ENCODE results near the gene COX7A2L.
"Not testable (repeated sequence)": the region's sequence is repeated elsewhere in the genome, so short reads cannot be mapped to it uniquely, and the experiment has no call there.

COX7A2L gene

GRCh38 chr2:42350434-42351063 is 10.5 kb downstream of the COX7A2L start:
- no peak overlapping the region for H3K4me3 Mint-ChIP-seq
- no peak overlapping the region for H3K27ac Mint-ChIP-seq
- no peaks in the 10 kb centered on the region for H3K9me3 Mint-ChIP-seq
- ATAC-seq (no peak), DNase-seq (no peak)
- no peaks in the 10 kb centered on the region for H3K27me3 Mint-ChIP-seq
- peaks cover 21% of the 10 kb centered on the region for H3K4me1 Mint-ChIP-seq

GRCh38 chr2:42348113-42348805 is 12.8 kb downstream of the COX7A2L start:
- ATAC-seq = no peak
- H3K9me3 Mint-ChIP-seq = no peaks in the 10 kb centered on the region
- no peak overlapping the region for H3K4me3 Mint-ChIP-seq

GRCh38 chr2:42347518-42347917 is 13.5 kb downstream of the COX7A2L start:
- peaks cover 13% of the 10 kb centered on the region for H3K4me1 Mint-ChIP-seq
- not testable (repeated sequence) for H3K27ac Mint-ChIP-seq, H3K27me3 Mint-ChIP-seq, DNase-seq, ATAC-seq, H3K9me3 Mint-ChIP-seq, H3K4me3 Mint-ChIP-seq

More at GRCh38 chr2:42348113-42348805, 12.8 kb downstream of the COX7A2L start:
- DNase-seq = no peak
- Mint-ChIP-seq H3K27me3 (no peaks in the 10 kb centered on the region), H3K27ac (no peak overlapping the region), H3K4me1 (peaks cover 10% of the 10 kb centered on the region)

GRCh38 chr2:42346856-42347255 is 14.2 kb downstream of the COX7A2L start:
- not testable (repeated sequence) for H3K27me3 Mint-ChIP-seq, H3K4me3 Mint-ChIP-seq, H3K27ac Mint-ChIP-seq, ATAC-seq, DNase-seq, H3K9me3 Mint-ChIP-seq
- peaks cover 19% of the 10 kb centered on the region for H3K4me1 Mint-ChIP-seq

- H3K4me1 Mint-ChIP-seq = peaks cover 28% of the 10 kb centered on the region
- H3K27ac Mint-ChIP-seq = no peak overlapping the region
- H3K9me3 Mint-ChIP-seq = no peaks in the 10 kb centered on the region
- H3K4me3 Mint-ChIP-seq = no peak overlapping the region
- ATAC-seq (no peak), DNase-seq (no peak)
- no peaks in the 10 kb centered on the region for H3K27me3 Mint-ChIP-seq
Measured at GRCh38 chr2:42345986-42346385, 15.0 kb downstream of the COX7A2L start.

GRCh38 chr2:42342795-42343241 is 18.2 kb downstream of the COX7A2L start:
- H3K27me3 Mint-ChIP-seq = no peaks in the 10 kb centered on the region
- H3K9me3 Mint-ChIP-seq = peaks cover 0 to 9% of the 10 kb centered on the region in 2 donors
- no peak overlapping the region for H3K4me3 Mint-ChIP-seq
- H3K4me1 Mint-ChIP-seq = peaks cover 42% of the 10 kb centered on the region
- ATAC-seq = peak; percentile 5
- peak overlapping the region; percentile 90 to 94 for H3K27ac Mint-ChIP-seq
- no peak for DNase-seq

- peak overlapping the region; percentile 16 to 23 for H3K4me3 Mint-ChIP-seq
- H3K9me3 Mint-ChIP-seq = peaks cover 0 to 11% of the 10 kb centered on the region in 2 donors
- H3K27me3 Mint-ChIP-seq = no peaks in the 10 kb centered on the region
- DNase-seq (no peak), ATAC-seq (peak; percentile 83)
- peaks cover 42% of the 10 kb centered on the region for H3K4me1 Mint-ChIP-seq
- peak overlapping the region; percentile 90 to 94 for H3K27ac Mint-ChIP-seq
Measured at GRCh38 chr2:42342061-42342794, 18.8 kb downstream of the COX7A2L start.

- no peak overlapping the region for H3K4me3 Mint-ChIP-seq
- H3K27ac Mint-ChIP-seq = peak overlapping the region in 1 of 2 donors; percentile 90
- ATAC-seq (no peak), DNase-seq (no peak)
- H3K27me3 Mint-ChIP-seq = no peaks in the 10 kb centered on the region
- H3K9me3 Mint-ChIP-seq = peaks cover 0 to 11% of the 10 kb centered on the region in 2 donors
- H3K4me1 Mint-ChIP-seq = peaks cover 42% of the 10 kb centered on the region
Measured at GRCh38 chr2:42340938-42341636, 19.9 kb downstream of the COX7A2L start.

GRCh38 chr2:42340045-42340937 is 20.7 kb downstream of the COX7A2L start:
- no peak for ATAC-seq
- DNase-seq = no peak
- Mint-ChIP-seq H3K9me3 (peaks cover 0 to 11% of the 10 kb centered on the region in 2 donors), H3K27ac (peak overlapping the region; percentile 83 to 90), H3K27me3 (no peaks in the 10 kb centered on the region), H3K4me1 (peaks cover 42% of the 10 kb centered on the region), H3K4me3 (no peak overlapping the region)

- peaks cover 0 to 11% of the 10 kb centered on the region in 2 donors for H3K9me3 Mint-ChIP-seq
- ATAC-seq (no peak), DNase-seq (no peak)
- peaks cover 42% of the 10 kb centered on the region for H3K4me1 Mint-ChIP-seq
- H3K27me3 Mint-ChIP-seq = no peaks in the 10 kb centered on the region
- H3K27ac Mint-ChIP-seq = peak overlapping the region in 1 of 2 donors; percentile 77
- no peak overlapping the region for H3K4me3 Mint-ChIP-seq
Measured at GRCh38 chr2:42339191-42339912, 21.7 kb downstream of the COX7A2L start.

GRCh38 chr2:42338567-42339190 is 22.3 kb downstream of the COX7A2L start:
- Mint-ChIP-seq H3K4me3 (no peak overlapping the region), H3K27ac (peak overlapping the region; percentile 66 to 89), H3K27me3 (no peaks in the 10 kb centered on the region), H3K9me3 (peaks cover 0 to 11% of the 10 kb centered on the region in 2 donors), H3K4me1 (peaks cover 41% of the 10 kb centered on the region)
- no peak for DNase-seq
- no peak for ATAC-seq

GRCh38 chr2:42337846-42338566 is 23.0 kb downstream of the COX7A2L start:
- Mint-ChIP-seq H3K27me3 (no peaks in the 10 kb centered on the region), H3K27ac (peak overlapping the region in 1 of 2 donors; percentile 66), H3K4me3 (no peak overlapping the region), H3K9me3 (peaks cover 0 to 11% of the 10 kb centered on the region in 2 donors), H3K4me1 (peaks cover 34% of the 10 kb centered on the region)
- ATAC-seq (peak; percentile 4), DNase-seq (no peak)

- Mint-ChIP-seq H3K9me3 (peaks cover 0 to 11% of the 10 kb centered on the region in 2 donors), H3K27me3 (no peaks in the 10 kb centered on the region), H3K4me3 (no peak overlapping the region), H3K4me1 (peaks cover 28% of the 10 kb centered on the region), H3K27ac (no peak overlapping the region)
- peak; percentile 11 for ATAC-seq
- DNase-seq = no peak
Measured at GRCh38 chr2:42337356-42337820, 23.6 kb downstream of the COX7A2L start.

All from stimulated activated naive CD8-positive, alpha-beta T cell treated with anti-CD3 and anti-CD28 coated beads, Interleukin-15, amount 100 ng/mL, for 72 hours (primary cell).